PC-9 (cell line): ENCODE data around the gene AVL9.

ENCODE experiments used
- CTCF ChIP-seq: fragments of 200-600 bp; sonication (generic); conservative IDR thresholded peaks from 2 replicates; pipeline ENCODE4 v1.6.1; 2017; ENCODE audit warnings: mixed run types, antibody characterized with exemption, mild to moderate bottlenecking, moderate library complexity
- EZH2 ChIP-seq: fragments of 200-600 bp; sonication (generic); IDR thresholded peaks from 2 replicates; pipeline ENCODE4 v1.8.0; 2017; ENCODE audit warnings: antibody characterized with exemption, low read depth

- TF ChIP-seq CTCF (no peak), EZH2 (no peak)
Measured at GRCh38 chr7:32631021-32631420, 135.7 kb downstream of the AVL9 start.
